ENCODE results near the gene PIK3R3. TPM values are rescaled to one million over a fixed set of nuclear protein-coding genes. Genes with fewer than 3 reads are reported as not detected.
"Not testable (repeated sequence)": the region's sequence is repeated elsewhere in the genome, so short reads cannot be mapped to it uniquely, and the experiment has no call there.

PIK3R3 gene
- total RNA-seq, 2 donors from 2014 or later: 6.2 to 12.9 TPM

DNA sequence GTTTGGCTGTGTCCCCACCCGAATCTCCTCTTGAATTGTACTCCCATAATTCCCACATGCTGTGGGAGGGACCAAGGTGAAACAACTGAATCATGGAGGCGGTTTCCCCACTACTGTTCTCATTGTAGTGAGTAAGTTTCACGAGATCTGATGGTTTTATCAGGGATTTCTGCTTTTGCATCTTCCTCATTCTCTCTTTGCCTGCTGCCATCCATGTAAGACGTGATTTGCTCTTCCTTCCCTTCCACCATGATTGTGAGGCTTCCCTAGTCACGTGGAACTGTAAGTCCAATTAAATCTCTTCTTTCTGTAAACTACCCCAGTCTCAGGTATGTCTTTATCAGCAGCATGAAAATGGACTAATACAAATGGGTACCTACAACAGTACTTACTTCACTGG is 73.5 kb downstream of the PIK3R3 start:
- intact Hi-C loops (cut with DNase I): no loop called here
- ATAC-seq: no peak
- Histone ChIP-seq H3K27me3 (no peaks in the 10 kb centered on the region), H3K27ac (no peak overlapping the region), H3K4me1 (no peaks in the 10 kb centered on the region), H3K9me3 (no peaks in the 10 kb centered on the region), H3K4me3 (no peak overlapping the region), H3K36me3 (replicated peaks in 1 of 2; ENCODE audit: insufficient read depth in 1 of 2, low read depth in 2 of 2) (no peaks in the 10 kb centered on the region)
- TF ChIP-seq, protein P1, sequence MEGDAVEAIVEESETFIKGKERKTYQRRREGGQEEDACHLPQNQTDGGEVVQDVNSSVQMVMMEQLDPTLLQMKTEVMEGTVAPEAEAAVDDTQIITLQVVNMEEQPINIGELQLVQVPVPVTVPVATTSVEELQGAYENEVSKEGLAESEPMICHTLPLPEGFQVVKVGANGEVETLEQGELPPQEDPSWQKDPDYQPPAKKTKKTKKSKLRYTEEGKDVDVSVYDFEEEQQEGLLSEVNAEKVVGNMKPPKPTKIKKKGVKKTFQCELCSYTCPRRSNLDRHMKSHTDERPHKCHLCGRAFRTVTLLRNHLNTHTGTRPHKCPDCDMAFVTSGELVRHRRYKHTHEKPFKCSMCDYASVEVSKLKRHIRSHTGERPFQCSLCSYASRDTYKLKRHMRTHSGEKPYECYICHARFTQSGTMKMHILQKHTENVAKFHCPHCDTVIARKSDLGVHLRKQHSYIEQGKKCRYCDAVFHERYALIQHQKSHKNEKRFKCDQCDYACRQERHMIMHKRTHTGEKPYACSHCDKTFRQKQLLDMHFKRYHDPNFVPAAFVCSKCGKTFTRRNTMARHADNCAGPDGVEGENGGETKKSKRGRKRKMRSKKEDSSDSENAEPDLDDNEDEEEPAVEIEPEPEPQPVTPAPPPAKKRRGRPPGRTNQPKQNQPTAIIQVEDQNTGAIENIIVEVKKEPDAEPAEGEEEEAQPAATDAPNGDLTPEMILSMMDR (IDR thresholded peaks at IDR 0.05): no peak
- TF ChIP-seq POLR2A (IDR thresholded peaks at IDR 0.05): no peak
- DNase-seq: no peak
- 81 to 87% methylated on average over 5 of the region's 5 CpGs for WGBS, 2 donors

DNA sequence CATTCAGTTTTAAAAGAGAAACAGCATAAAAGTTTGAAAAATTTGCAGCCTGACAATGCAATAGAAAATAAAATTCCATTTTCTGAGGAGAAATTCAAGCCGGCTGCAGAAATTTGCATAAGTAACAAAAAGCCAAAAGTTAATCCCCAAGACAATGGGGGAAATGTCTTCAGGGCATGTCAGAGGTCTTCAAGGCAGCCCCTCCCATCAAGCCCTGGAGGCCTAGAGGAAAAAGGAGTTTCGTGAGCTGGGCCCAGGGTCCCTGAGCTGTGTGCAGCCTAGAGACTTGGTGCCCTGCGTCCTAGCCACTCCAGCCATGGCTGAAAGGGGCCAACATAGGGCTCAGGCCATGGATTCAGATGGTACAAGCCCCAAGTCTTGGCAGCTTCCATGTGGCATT is 74.6 kb downstream of the PIK3R3 start:
- H3K9me3 ChIP-seq: no peaks in the 10 kb centered on the region
- ATAC-seq (no peak), DNase-seq (no peak)
- no peaks in the 10 kb centered on the region for H3K27me3 ChIP-seq
- no peaks in the 10 kb centered on the region for H3K36me3 ChIP-seq (replicated peaks in 1 of 2; ENCODE audit: insufficient read depth in 1 of 2, low read depth in 2 of 2)
- H3K27ac ChIP-seq: no peak overlapping the region
- 84 to 91% methylated on average over 3 of the region's 3 CpGs for WGBS, 2 donors
- no peaks in the 10 kb centered on the region for H3K4me1 ChIP-seq
- intact Hi-C loops (cut with DNase I): no loop called here
- H3K4me3 ChIP-seq: no peak overlapping the region
- no peak for TF ChIP-seq POLR2A (IDR thresholded peaks at IDR 0.05)
- TF ChIP-seq, protein P1 (IDR thresholded peaks at IDR 0.05): no peak

- DNase-seq; intact Hi-C loops (cut with DNase I); H3K4me1 ChIP-seq; H3K27me3 ChIP-seq; ATAC-seq; H3K4me3 ChIP-seq; H3K9me3 ChIP-seq; H3K27ac ChIP-seq; H3K36me3 ChIP-seq (replicated peaks in 1 of 2; ENCODE audit: insufficient read depth in 1 of 2, low read depth in 2 of 2): not testable (repeated sequence)
- WGBS, 2 donors: 80 to 82% methylated on average over 4 of the region's 4 CpGs
Observed at GRCh38 chr1:46057215-46057614, 75.2 kb downstream of the PIK3R3 start.

GRCh38 chr1:46056325-46056724 is 76.1 kb downstream of the PIK3R3 start:
- Histone ChIP-seq H3K36me3 (replicated peaks in 1 of 2; ENCODE audit: insufficient read depth in 1 of 2, low read depth in 2 of 2) (no peaks in the 10 kb centered on the region), H3K4me3 (no peak overlapping the region), H3K4me1 (no peaks in the 10 kb centered on the region), H3K27ac (no peak overlapping the region), H3K9me3 (no peaks in the 10 kb centered on the region), H3K27me3 (no peaks in the 10 kb centered on the region)
- no peak for TF ChIP-seq POLR2A (IDR thresholded peaks at IDR 0.05)
- TF ChIP-seq, protein P1 (IDR thresholded peaks at IDR 0.05): no peak
- WGBS, 2 donors: 89 to 93% methylated on average over 5 of the region's 5 CpGs
- no peak for ATAC-seq
- intact Hi-C loops (cut with DNase I): no loop called here
- DNase-seq: no peak

DNA sequence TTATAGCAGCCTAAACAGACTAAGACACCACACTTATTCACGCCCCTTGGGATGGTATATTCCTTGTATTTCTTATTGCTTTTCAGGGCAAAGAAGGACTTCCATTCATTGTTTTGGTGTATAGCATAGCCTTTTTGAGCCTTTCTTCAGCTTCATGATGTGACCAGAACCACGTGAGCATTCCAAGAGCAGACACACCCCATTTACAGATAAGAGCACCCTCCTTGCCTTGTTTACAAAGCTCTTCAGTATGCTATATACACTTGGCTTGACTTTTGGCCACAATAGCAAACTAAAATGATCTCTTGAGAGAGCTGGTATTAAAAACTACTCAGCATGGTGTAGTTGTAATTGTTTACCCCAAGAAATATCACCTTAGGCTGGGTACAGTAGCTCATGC is 78.7 kb downstream of the PIK3R3 start:
- DNase-seq (no peak), ATAC-seq (no peak)
- 62% methylated on average over 2 of the region's 2 CpGs for WGBS, 2 donors
- Histone ChIP-seq H3K36me3 (replicated peaks in 1 of 2; ENCODE audit: insufficient read depth in 1 of 2, low read depth in 2 of 2) (no peaks in the 10 kb centered on the region), H3K4me3 (no peak overlapping the region), H3K27ac (no peak overlapping the region), H3K27me3 (no peaks in the 10 kb centered on the region), H3K4me1 (no peaks in the 10 kb centered on the region), H3K9me3 (no peaks in the 10 kb centered on the region)
- TF ChIP-seq, protein P1 (IDR thresholded peaks at IDR 0.05): no peak
- TF ChIP-seq POLR2A (IDR thresholded peaks at IDR 0.05): no peak
- intact Hi-C loops (cut with DNase I): no loop called here
